Measurements from ENCODE around the gene PAIP2. TPM values are rescaled to one million over a fixed set of nuclear protein-coding genes. Genes with fewer than 3 reads are reported as not detected.

The PAIP2 gene
- total and polyA plus RNA-seq, 8 donors: 12.7 to 104 (median 60.2) TPM

- intact Hi-C loops (cut with DNase I; ENCODE audit: low total_unique reads): no loop called here
- 88 to 96% (median 93%) methylated on average over 7 of the region's 7 CpGs for WGBS, 5 donors
- no peak overlapping the region for H3K27ac ChIP-seq
- no peak overlapping the region for H3K4me3 ChIP-seq
- H3K9me3 ChIP-seq: no peaks in the 10 kb centered on the region
- TF ChIP-seq CTCF (IDR thresholded peaks at IDR 0.05): no peak
- no peak for TF ChIP-seq POLR2AphosphoS5 (IDR thresholded peaks at IDR 0.05)
- TF ChIP-seq POLR2A (IDR thresholded peaks at IDR 0.05): no peak
- no peak for TF ChIP-seq EP300 (IDR thresholded peaks at IDR 0.05)
- no peak for DNase-seq
- peaks cover 0 to 31% (median 16%) of the 10 kb centered on the region in 4 donors for H3K4me1 ChIP-seq
- peaks cover 0 to 41% (median 26%) of the 10 kb centered on the region in 4 donors for H3K36me3 ChIP-seq
- no peaks in the 10 kb centered on the region for H3K27me3 ChIP-seq
Observed at GRCh38 chr5:139376364-139376763, 34.7 kb downstream of the PAIP2 start.

- Histone ChIP-seq H3K9me3 (no peaks in the 10 kb centered on the region), H3K4me3 (no peak overlapping the region), H3K4me1 (peaks cover 0 to 31% (median 16%) of the 10 kb centered on the region in 4 donors), H3K27me3 (no peaks in the 10 kb centered on the region), H3K36me3 (peaks cover 0 to 32% (median 17%) of the 10 kb centered on the region in 4 donors), H3K27ac (no peak overlapping the region)
- no peak for TF ChIP-seq EP300 (IDR thresholded peaks at IDR 0.05)
- no peak for TF ChIP-seq POLR2AphosphoS5 (IDR thresholded peaks at IDR 0.05)
- no peak for TF ChIP-seq POLR2A (IDR thresholded peaks at IDR 0.05)
- TF ChIP-seq CTCF (IDR thresholded peaks at IDR 0.05): no peak
- no peak for DNase-seq
- intact Hi-C loops (cut with DNase I; ENCODE audit: low total_unique reads): no loop called here
- WGBS, 5 donors: 69 to 93% (median 77%) methylated on average over 3 of the region's 3 CpGs
Observed at GRCh38 chr5:139377226-139377625, 35.6 kb downstream of the PAIP2 start.

GRCh38 chr5:139378101-139378825, 36.6 kb downstream of the PAIP2 start:
- H3K27ac ChIP-seq: peak overlapping the region in 1 of 5 donors; percentile 19
- no peak for DNase-seq
- 56 to 69% (median 66%) methylated on average over 44 to 47 of the region's 47 CpGs for WGBS, 5 donors
- H3K36me3 ChIP-seq: peaks cover 0 to 22% (median 9%) of the 10 kb centered on the region in 4 donors
- no peaks in the 10 kb centered on the region for H3K27me3 ChIP-seq
- no peak overlapping the region for H3K4me3 ChIP-seq
- no peak for TF ChIP-seq EP300 (IDR thresholded peaks at IDR 0.05)
- TF ChIP-seq POLR2AphosphoS5 (IDR thresholded peaks at IDR 0.05): no peak
- no peak for TF ChIP-seq POLR2A (IDR thresholded peaks at IDR 0.05)
- TF ChIP-seq CTCF (IDR thresholded peaks at IDR 0.05): no peak
- intact Hi-C loops (cut with DNase I; ENCODE audit: low total_unique reads): no loop called here
- peaks cover 4 to 35% (median 18%) of the 10 kb centered on the region in 4 donors for H3K4me1 ChIP-seq
- H3K9me3 ChIP-seq: no peaks in the 10 kb centered on the region

GRCh38 chr5:139378941-139379361, 37.3 kb downstream of the PAIP2 start:
- H3K9me3 ChIP-seq: no peaks in the 10 kb centered on the region
- H3K4me1 ChIP-seq: peaks cover 9 to 32% (median 22%) of the 10 kb centered on the region in 4 donors
- DNase-seq: no peak
- WGBS, 5 donors: 33 to 59% (median 48%) methylated on average over 12 to 13 of the region's 13 CpGs
- peaks cover 0 to 15% (median 6%) of the 10 kb centered on the region in 4 donors for H3K36me3 ChIP-seq
- intact Hi-C loops (cut with DNase I; ENCODE audit: low total_unique reads): no loop called here
- peak overlapping the region in 1 of 5 donors; percentile 19 for H3K27ac ChIP-seq
- H3K4me3 ChIP-seq: no peak overlapping the region
- TF ChIP-seq EP300 (IDR thresholded peaks at IDR 0.05) (no peak), POLR2A (IDR thresholded peaks at IDR 0.05) (no peak), CTCF (IDR thresholded peaks at IDR 0.05) (no peak), POLR2AphosphoS5 (IDR thresholded peaks at IDR 0.05) (peak in 1 of 3 donors; percentile 32)
- no peaks in the 10 kb centered on the region for H3K27me3 ChIP-seq
